Measurements from ENCODE around the gene IL6.
"Not testable (repeated sequence)": the region's sequence is repeated elsewhere in the genome, so short reads cannot be mapped to it uniquely, and the experiment has no call there.

Gene IL6

DNA sequence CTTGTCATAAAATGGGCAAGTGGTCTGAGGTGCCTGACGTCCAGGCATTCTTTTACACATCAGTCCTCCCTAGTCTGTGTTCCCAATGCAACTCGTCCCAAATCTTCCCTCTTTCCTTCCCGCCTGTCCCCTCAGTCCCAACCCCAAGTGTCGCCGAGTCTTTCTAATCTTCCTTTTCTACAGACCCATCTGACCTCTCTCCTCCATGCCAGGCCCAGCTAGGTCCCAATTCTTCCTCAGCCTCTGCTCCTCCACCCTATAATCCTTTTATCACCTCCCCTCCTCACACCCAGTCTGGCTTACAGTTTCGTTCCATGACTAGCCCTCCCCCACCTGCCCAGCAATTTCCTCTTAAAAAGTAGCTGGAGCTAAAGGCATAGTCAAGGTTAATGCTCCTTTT, 22.3 kb upstream of the IL6 start:
- not testable (repeated sequence) for DNase-seq

DNA sequence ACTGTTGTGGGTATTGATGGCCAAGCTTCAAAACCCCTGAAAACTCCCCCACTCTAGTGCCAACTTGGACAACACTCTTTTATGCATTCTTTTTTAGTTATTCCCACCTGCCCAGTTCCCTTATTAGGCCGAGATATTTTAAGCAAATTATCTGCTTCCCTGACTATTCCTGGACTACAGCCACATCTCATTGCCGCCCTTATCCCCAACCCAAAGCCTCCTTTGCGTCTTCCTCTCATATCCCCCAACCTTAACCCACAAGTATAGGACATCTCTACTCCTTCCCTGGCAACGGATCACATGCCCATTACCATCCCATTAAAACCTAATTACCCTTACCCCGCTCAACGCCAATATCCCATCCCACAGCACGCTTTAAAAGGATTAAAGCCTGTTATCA, 21.1 kb upstream of the IL6 start:
- DNase-seq = not testable (repeated sequence)

DNA sequence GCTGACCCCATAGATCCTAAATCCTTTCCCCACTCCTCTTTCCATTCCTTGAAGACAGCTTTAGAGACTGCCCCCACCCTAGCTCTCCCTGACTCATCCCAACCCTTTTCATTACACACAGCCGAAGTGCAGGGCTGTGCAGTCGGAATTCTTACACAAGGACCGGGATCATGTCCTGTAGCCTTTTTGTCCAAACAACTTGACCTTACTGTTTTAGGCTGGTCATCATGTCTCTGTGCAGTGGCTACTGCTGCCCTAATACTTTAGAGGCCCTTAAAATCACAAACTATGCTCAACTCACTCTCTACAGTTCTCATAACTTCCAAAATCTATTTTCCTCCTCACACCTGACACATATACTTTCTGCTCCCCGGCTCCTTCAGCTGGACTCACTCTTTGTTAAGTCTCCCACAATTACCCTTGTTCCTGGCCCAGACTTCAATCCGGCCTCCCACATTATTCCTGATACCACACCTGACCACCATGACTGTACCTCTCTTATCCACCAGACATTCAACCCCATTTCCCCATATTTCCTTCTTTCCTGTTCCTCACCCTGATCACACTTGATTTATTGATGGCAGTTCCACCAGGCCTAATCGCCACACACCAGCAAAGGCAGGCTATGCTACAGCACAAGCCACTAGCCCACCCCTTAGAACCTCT, 19.8 kb upstream of the IL6 start:
- DNase-seq = not testable (repeated sequence)

DNA sequence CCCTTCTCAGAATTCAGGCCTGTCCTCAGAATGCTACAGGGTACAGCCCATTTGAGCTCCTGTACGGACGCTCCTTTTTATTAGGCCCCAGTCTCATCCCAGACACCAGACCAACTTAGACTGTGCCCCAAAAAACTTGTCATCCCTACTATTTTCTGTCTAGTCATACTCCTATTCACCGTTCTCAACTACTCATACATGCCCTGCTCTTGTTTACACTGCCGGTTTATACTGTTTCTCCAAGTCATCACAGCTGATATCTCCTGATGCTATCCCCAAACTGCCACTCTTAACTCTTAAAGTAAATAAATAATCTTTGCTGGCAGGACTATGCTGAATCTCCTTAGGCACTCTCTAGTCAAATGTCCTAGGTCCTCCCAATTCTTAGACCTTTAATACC, 18.8 kb upstream of the IL6 start:
- not testable (repeated sequence) for DNase-seq

DNA sequence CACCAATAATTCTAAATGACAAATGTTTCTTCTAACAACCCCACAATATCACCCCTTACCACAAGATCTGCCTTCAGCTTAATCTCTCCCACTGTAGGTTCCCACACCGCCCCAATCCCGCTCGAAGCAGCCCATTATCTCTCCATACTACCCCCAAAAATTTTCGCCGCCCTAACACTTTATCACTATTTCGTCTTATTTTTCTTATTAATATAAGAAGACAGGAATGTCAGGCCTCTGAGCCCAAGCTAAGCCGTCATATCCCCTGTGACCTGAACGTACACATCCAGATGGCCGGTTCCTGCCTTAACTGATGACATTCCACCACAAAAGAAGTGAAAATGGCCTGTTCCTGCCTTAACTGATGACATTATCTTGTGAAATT, 18.3 kb upstream of the IL6 start:
- not testable (repeated sequence) for DNase-seq

DNA sequence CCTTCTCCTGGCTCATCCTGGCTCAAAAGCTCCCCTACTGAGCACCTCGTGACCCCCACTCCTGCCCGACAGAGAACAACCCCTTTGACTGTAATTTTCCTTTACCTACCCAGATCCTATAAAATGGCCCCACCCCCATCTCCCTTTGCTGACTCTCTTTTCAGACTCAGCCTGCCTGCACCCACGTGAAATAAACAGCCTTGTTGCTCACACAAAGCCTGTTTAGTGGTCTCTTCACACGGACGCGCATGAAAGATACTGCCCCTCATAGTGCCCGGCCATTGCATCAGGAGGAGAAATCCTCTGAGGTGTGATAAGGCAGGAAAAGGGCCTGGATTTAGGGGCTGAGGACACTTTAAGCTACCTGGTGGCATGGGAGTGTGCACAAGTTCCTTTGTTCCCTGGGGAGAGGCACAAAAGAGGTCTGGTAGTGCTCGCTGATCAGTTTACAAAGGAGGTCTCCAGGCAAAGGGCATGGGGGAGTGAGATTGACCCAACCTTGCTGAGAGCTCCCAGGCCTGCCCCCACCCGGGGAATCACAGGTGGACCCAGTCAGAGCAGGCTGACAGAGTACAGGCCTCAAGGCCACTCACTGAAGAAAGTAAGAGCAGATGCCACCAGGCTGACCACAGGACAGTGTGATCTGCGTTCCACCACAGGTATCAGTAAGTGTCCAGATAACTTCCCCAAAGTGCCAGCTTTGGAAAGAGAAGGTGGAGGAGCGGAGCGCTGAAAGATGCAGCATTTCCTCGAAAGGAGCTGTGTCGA, 17.8 kb upstream of the IL6 start:
- not testable (repeated sequence) for DNase-seq

DNA sequence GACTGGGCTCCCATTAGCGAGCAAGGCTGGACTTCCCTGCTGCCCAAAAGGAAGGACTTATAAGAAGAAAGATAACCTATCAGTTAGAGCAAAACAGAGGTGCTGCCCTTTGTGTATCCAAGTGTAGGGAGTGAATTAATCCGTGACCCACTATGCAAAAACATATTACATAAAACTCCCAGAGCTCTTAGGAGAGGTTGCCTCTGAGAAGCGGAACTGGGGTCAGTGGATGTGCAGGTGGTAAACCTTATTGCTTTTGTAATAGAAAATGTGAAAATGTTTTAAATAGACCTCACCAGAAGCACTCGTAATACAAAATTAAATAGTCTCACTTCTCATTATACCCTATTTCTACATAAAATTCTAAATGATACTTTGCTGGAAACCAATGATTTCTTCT, 17.1 kb upstream of the IL6 start:
- DNase-seq = no peak

DNA sequence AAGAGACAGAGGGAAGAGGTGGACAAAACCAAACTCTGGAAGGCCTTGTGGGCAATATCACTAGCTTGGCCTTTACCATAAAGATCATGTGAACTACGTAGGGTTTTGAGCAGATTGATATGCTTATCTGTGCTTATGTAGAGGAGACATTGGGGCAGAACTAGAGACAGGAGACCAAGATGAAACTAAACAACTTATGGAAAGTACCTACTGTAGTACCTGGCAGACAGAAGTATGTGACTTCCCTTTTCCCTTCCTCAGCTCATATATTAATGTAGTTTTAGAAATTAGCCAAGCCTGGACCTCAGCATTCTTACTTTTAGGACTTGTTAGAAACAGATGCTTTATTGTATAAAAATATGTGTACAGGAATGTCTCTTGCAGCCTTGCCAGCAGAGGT, 14.0 kb upstream of the IL6 start:
- DNase-seq = no peak

DNA sequence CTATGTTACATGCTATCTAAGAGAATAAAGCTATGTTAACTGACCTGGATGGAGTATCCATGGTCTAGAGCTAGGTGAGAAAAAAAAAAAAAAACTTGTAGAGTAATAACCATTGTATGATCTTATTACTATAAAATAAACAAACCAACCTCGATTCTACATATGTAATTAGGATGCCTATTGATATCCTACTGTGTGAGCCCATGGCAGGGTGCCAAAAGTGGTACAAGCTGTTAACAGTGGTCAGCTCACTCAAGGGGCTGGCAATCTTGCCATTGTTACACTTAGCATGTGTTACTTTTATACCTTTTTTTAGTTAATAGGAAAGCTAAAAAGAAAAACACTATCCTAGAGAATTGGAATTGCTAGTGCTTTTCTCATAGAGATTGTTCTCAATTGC, 13.5 kb upstream of the IL6 start:
- DNase-seq = no peak

DNA sequence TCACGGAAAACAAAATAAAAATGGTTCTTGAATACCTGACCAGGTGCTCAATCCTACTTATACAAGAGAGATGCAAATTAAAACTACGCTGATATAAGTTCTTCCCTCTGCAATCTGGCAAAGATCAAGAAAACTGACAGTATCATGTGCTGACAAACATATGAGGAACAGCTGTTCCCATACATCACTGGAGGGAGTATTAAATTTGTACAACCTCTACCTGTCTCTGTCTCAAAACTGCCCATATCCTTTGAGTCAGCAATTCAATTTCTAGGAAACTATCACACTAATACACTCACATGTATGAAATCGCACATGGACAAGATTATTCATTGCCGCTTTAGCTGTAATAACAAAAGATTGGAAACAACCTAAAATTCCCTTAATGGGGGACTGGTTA, 11.0 kb upstream of the IL6 start:
- DNase-seq = no peak

DNA sequence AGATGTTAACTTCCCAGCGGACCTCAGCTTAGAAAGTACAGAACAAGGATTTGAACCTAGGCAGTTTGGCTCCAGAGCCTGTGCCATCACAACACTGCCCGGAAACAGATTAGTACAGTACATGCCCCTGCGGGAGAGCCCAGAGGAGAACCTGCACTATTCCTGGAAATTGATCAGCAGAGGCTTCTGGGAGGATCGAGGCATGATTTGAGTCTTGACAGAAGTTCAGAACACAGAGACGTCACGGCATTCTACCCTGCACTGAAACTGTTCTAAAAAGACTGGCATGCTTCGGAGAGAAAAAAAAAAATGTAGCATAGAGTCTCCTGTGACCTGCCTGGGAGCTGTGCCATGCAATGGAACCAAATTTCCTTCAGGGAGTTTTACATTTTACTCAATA, 9.2 kb upstream of the IL6 start:
- DNase-seq = no peak

DNA sequence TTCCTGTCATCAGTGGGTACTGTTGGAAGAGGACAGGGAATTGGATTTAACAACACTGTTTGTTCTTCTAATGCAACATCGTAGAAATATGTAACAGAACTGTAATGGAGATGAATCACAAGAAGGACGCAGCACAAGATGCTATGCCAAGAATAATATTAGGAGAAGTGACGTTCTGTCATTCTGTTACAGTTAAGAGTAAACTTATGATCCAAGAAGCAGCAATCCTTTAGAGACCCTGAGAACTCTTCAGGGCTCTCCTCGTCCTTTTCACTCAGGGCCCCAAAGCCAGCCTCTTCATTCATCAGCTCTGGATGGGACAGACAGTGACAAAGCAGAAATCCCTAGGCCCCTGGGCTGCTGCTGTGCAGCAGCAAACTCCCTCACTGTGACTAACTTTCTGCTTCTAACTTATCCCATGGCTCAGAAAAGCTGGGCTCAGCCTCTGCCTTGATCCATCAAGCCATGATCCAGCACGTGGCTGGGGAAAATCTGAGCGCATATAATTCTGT, 8.7 kb upstream of the IL6 start:
- no peak for DNase-seq

DNA sequence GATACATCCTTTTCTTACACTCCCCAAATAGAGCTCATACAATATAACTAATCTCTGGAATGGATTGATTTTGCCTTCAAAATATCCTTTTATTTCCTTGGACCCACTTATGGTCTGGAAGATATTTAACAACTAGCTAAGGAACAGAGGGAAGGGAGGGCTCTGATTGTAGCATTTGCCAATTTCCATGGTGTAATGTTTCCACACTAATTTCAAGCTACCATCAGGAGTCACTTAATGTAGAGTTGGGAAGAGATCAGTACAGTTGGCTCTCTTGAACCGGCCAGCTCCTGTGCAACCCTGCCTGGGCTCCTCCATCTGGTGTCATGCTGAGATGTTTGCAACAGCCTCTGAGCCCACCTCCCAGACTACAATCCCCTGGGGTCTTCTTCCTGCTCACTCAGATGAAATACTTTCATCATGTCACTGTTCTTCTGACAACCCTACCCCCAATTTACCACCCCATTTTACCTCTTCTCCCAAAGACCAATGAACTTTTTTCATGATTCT, 8.0 kb upstream of the IL6 start:
- DNase-seq = no peak

DNA sequence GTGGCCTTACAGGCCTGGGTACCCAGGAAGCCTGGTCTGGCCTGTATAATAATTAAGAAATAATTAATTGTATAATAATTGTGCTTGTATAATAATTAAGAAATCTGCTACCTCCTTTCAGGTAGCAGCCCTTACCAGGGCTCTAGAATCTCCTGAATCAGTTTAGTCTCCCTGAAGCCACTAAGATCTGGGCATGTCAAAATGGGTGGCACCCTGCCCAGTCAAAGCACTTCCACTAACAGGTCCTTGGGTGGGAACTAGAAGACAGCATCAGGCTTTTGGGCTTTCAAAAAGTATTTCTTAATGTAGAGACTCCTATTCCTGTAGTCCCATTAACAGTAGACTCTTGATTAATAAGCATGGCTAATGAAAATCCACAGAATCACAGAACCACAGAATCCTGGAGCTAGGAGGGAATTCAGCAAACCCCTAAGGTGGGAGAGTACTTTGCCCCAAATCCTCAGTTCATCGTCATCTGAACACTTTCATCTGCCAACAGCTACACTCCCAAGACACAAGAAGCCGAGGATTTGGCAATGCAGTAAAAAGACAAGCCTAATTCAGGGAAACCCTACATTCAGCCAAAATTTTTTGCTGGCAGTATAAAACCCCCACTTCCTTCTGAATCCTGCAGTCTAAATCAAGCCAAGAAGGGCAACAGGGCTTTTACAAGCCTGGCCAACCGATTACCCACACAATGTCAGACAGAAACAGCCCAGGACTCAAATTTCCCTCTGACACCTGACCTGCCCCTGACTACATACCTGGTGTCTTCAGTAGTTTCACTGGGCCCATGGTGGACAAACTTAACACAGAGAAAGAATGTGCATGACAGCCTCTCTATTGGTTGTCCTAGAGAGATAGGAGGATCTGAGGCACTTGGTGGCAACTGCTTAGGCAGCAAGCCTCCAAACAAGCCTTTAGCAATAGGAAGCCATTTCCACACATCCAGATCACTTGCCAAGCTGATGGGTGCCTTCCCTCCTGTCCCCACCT, 5.9 kb upstream of the IL6 start:
- DNase-seq = no peak

DNA sequence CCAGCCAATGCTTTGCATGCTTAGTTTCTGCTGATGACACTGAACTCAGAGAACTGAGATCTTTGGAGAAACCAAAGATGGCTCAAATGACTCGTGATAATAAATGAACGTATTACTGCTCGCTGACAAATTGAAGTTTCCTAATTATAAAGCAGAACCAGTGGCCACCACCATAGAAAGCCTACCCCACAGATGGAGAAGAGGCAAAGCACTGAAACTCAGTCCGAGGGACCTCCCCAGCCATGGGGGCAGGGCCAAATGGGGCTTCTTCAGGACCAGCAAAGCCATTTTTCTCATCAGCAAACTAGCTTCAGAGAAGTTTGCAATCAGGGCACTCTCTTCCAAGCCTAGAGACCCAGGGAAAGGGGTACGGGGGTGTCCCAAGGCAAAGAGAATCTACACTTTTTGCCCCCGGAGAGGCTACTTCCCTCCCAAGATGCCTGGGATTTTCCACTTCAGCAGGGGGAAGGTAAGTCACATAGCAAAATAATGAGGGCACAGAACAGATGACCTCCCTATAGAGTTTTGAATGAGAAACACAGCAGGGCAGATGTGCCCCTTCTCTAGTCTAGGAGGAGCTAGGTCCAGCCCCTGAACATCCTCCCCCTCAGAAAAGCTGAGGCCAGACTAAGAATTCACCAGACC, 4.3 kb upstream of the IL6 start:
- no peak for DNase-seq

DNA sequence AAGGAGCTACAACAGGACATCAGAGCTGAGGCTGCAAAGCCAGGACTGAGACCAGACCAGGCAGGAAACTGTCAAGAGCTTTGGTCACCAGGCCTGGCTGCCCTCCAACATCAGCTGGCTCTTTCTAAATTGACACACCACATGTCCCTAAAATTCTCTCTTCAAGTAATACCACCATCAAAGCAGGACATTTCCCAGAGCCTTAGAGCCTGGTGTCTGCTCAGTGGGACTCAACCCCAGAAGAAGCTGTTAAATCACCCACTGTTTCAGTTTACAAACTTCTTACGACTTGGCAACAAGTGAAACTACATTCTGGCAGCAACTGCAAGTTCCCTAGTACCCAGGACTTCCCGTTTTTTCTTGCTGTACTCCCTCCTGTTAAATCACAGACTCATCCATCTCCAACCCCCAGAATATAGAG, 3.8 kb upstream of the IL6 start:
- peak; percentile 72 for DNase-seq

DNA sequence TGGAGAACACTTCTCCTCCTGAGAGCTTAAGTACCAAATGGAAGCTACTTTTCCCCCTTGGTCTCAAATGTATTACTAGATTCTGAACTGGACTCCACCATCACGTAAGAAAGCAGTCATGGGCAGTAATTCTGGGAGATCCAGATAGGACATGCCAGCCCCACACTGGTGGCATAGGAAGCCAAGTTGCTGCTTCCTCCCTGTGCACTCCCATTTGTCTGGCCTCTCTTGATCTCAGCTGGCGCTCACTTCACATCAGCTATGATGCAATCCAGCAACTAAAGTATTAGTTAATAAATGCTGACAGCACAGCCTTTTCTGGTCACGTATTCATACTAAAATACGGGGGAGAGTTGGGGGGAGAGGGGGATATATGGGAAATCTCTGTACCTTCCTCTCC, 3.4 kb upstream of the IL6 start:
- no peak for DNase-seq

DNA sequence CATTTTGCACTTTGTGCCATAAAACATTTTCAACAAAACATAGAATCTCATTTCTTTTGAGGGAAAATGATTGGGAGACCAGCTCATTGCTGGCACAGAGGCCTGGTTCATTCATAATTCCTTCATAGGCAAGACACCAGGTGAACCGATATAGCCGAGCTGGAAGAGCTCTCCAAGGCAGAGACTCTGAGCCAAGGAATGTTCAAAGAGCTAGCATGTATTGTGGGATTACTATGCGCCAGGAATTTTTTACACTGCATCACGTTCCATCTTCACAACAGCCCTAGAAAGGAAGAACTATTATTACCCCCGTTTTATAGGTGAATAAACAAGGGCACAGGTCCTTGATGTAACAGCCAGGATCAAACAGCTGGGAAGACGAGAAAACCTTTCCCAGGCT, 2.1 kb upstream of the IL6 start:
- DNase-seq = no peak

DNA sequence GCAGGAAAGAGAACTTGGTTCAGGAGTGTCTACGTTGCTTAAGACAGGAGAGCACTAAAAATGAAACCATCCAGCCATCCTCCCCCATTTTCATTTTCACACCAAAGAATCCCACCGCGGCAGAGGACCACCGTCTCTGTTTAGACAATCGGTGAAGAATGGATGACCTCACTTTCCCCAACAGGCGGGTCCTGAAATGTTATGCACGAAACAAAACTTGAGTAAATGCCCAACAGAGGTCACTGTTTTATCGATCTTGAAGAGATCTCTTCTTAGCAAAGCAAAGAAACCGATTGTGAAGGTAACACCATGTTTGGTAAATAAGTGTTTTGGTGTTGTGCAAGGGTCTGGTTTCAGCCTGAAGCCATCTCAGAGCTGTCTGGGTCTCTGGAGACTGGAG, 1.4 kb upstream of the IL6 start:
- DNase-seq = no peak

DNA sequence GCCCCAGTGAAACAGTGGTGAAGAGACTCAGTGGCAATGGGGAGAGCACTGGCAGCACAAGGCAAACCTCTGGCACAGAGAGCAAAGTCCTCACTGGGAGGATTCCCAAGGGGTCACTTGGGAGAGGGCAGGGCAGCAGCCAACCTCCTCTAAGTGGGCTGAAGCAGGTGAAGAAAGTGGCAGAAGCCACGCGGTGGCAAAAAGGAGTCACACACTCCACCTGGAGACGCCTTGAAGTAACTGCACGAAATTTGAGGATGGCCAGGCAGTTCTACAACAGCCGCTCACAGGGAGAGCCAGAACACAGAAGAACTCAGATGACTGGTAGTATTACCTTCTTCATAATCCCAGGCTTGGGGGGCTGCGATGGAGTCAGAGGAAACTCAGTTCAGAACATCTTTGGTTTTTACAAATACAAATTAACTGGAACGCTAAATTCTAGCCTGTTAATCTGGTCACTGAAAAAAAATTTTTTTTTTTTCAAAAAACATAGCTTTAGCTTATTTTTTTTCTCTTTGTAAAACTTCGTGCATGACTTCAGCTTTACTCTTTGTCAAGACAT, 574 bp upstream of the IL6 start:
- DNase-seq = peak; percentile 74

DNA sequence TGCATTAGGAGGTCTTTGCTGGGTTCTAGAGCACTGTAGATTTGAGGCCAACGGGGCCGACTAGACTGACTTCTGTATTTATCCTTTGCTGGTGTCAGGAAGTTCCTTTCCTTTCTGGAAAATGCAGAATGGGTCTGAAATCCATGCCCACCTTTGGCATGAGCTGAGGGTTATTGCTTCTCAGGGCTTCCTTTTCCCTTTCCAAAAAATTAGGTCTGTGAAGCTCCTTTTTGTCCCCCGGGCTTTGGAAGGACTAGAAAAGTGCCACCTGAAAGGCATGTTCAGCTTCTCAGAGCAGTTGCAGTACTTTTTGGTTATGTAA, 675 bp downstream of the IL6 start:
- DNase-seq = no peak

DNA sequence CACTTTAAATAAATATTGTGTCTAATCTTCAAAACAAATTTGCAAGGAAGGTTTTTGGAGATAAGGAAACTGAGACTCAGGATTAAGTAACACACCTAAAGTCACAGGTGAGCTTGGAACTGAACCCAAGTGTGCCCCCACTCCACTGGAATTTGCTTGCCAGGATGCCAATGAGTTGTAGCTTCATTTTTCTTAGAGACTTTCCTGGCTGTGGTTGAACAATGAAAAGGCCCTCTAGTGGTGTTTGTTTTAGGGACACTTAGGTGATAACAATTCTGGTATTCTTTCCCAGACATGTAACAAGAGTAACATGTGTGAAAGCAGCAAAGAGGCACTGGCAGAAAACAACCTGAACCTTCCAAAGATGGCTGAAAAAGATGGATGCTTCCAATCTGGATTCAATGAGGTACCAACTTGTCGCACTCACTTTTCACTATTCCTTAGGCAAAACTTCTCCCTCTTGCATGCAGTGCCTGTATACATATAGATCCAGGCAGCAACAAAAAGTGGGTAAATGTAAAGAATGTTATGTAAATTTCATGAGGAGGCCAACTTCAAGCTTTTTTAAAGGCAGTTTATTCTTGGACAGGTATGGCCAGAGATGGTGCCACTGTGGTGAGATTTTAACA, 1.5 kb downstream of the IL6 start:
- no peak for DNase-seq
